ENCODE data around the gene VWA8. TPM values are rescaled to one million over a fixed set of nuclear protein-coding genes. Genes with fewer than 3 reads are reported as not detected.
A peak's percentile ranks its signal among the peaks of the same experiment; 100 is the strongest.

VWA8 gene
- total and polyA plus RNA-seq, 2 of the 13 experiments (the other 11 are each of a cell fraction or from before 2014, with no cell fraction given): 9.1 to 17.3 TPM

DNA sequence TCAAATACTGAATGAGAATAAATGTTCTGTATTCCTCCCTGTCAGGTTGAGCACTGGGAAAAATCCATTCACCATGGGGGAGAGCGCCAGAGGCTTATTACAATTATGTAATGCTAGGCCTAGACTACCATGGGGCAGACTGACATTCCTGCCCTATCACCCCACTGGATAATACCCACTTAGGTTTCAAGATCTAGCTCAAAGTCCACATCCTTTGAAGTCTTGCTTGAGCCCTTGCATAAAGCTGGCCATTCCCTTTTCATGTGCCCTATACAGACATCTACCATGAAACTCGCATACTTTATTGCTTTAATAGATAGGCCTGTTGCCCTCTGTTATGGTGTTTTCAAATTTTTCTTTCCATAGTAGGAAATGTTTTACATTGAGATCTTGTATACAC is 354.3 kb downstream of the VWA8 start (continued):
- TF ChIP-seq ZNF713 (CRISPR knock-in tag; IDR thresholded peaks at IDR 0.05) (no peak), RFXAP (CRISPR knock-in tag; IDR thresholded peaks at IDR 0.05; ENCODE audit: borderline replicate concordance) (no peak), REPIN1 (CRISPR knock-in tag; IDR thresholded peaks at IDR 0.05; ENCODE audit: borderline replicate concordance, low read depth) (no peak), MBNL3 (CRISPR knock-in tag; conservative IDR thresholded peaks at IDR 0.05) (no peak), AHR (CRISPR knock-in tag; IDR thresholded peaks at IDR 0.05) (no peak), ZFP90 (CRISPR knock-in tag; IDR thresholded peaks at IDR 0.05; ENCODE audit: borderline replicate concordance) (no peak)

DNA sequence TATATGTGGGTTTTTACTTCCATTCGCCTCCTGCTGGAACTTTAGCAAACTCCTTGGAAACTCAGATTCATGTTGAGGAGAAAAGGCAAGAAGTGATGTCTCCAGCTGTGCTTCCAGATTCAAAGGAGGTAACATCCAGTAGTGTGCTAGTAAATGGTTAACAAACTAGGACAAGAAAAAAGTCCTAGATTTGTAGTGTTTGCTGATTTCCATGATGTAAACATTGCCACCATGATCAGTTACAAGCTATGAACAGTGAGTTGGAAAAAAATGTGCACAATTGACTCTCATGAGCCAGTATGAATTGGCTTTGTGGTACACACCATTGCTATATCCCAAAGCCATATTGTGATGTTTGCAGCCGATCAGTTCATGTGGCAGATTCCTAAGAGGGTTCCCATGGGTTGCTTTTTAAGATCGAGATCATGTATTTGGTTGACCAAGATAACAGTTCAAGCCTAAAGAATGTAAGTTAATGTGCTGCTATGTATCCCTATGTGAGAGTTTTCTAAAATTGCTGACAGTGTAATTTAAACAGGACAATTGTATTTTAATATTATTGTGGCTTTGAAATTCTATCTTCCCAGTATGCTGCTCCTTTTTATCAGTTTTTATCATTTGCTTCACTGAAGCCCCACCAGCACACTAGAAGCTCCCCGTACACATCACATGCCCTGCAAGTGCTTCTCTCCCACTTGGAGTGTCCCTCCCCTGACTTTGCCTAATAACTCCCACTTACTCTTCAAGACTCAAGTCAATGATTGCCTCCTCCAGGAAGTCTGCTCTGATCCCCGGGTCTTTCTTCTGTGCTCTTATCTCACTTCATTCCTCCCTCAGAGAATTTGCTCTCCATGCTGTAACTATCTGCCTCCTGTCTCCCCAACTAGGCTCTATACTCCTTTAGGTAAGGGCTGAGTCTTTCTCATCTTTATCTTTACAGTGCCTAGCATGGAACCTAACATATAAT is 355.3 kb downstream of the VWA8 start:
- Histone ChIP-seq H4K20me1 (ENCODE audit: insufficient read depth, low read length) (no peaks in the 10 kb centered on the region), H3K4me2 (ENCODE audit: low read depth, low read length) (peak overlapping the region; percentile 26; the same call in 1 of the 2 replicates), H3K27ac (ENCODE audit: extremely low read length, insufficient read depth, low read length) (peak overlapping the region; percentile 33), H3K36me3 (replicated peaks in 1 of 2; ENCODE audit: control insufficient read depth in 1 of 2, insufficient read depth in 2 of 2, low read length in 2 of 2) (no peaks in the 10 kb centered on the region), H3K4me3 (replicated peaks in 1 of 3; ENCODE audit: insufficient read depth in 1 of 3, low read depth in 2 of 3, low read length in 3 of 3) (no peak overlapping the region), H3K9me3 (ENCODE audit: low read length) (no peaks in the 10 kb centered on the region), H3K4me1 (ENCODE audit: insufficient read depth, low read length) (peaks cover 41% of the 10 kb centered on the region), H3K27me3 (ENCODE audit: control insufficient read depth in 1 of 2, insufficient read depth in 2 of 2, low read length in 2 of 2) (no peaks in the 10 kb centered on the region), H3K9ac (ENCODE audit: insufficient read depth, low read depth, low read length) (no peak overlapping the region), H2AFZ (ENCODE audit: low read length) (no peak overlapping the region), H3K79me2 (ENCODE audit: insufficient read depth, low read length) (no peaks in the 10 kb centered on the region)
- ChIA-PET CTCF (ENCODE audit: low intra/inter-chr PET ratio, low total read pairs) (no interaction called here), POLR2A (interaction anchor here (0.6 to 2.1 kb wide), 7 partner anchors 8 to 51 kb away, joined by 3 to 14 read pairs (median 4); no protein-coding TSS in a partner anchor)
- FAIRE-seq (no peak), DNase-seq (ENCODE audit: low spot score) (peak; percentile 44), ATAC-seq (peak; percentile 51; the same call in 1 of the 3 replicates)
- WGBS (ENCODE audit: low lambda C conversion rate): 91% methylated on average over 5 of the region's 5 CpGs
- intact Hi-C loops (cut with micrococcal nuclease; ENCODE audit: unreplicated experiment) (loop anchor here (2.0 kb wide), 1 partner anchor 43 kb away; no protein-coding TSS in a partner anchor), in situ Hi-C loops (cut with HindIII; ENCODE audit: extremely low pct_ligation_motif_present, low pct_unique_long_range_greater_than_20kb) (loop anchor here (5.0 kb wide), 1 partner anchor 42 kb away; no protein-coding TSS in a partner anchor)
- BruUV-seq (replicated peaks): no TSS peak
- TF ChIP-seq ZFP82 (CRISPR knock-in tag; IDR thresholded peaks at IDR 0.05; ENCODE audit: borderline replicate concordance): no peak
- TF ChIP-seq, protein P1, sequence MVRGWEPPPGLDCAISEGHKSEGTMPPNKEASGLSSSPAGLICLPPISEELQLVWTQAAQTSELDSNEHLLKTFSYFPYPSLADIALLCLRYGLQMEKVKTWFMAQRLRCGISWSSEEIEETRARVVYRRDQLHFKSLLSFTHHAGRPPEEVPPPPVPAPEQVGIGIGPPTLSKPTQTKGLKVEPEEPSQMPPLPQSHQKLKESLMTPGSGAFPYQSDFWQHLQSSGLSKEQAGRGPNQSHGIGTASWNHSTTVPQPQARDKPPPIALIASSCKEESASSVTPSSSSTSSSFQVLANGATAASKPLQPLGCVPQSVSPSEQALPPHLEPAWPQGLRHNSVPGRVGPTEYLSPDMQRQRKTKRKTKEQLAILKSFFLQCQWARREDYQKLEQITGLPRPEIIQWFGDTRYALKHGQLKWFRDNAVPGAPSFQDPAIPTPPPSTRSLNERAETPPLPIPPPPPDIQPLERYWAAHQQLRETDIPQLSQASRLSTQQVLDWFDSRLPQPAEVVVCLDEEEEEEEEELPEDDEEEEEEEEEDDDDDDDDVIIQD (CRISPR knock-in tag; IDR thresholded peaks at IDR 0.05; ENCODE audit: low read depth): 0 out of 2 replicates have a peak, but pooled peaks have one; percentile 36
- TF ChIP-seq, protein P2, sequence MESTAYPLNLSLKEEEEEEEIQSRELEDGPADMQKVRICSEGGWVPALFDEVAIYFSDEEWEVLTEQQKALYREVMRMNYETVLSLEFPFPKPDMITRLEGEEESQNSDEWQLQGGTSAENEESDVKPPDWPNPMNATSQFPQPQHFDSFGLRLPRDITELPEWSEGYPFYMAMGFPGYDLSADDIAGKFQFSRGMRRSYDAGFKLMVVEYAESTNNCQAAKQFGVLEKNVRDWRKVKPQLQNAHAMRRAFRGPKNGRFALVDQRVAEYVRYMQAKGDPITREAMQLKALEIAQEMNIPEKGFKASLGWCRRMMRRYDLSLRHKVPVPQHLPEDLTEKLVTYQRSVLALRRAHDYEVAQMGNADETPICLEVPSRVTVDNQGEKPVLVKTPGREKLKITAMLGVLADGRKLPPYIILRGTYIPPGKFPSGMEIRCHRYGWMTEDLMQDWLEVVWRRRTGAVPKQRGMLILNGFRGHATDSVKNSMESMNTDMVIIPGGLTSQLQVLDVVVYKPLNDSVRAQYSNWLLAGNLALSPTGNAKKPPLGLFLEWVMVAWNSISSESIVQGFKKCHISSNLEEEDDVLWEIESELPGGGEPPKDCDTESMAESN (CRISPR knock-in tag; conservative IDR thresholded peaks at IDR 0.05): no peak
- TF ChIP-seq FOXK1 (CRISPR knock-in tag; IDR thresholded peaks at IDR 0.05; ENCODE audit: borderline replicate concordance, low read depth): no peak
- TF ChIP-seq SAP130 (CRISPR knock-in tag; IDR thresholded peaks at IDR 0.05; ENCODE audit: low read depth): no peak
- no peak for TF ChIP-seq SOX13 (IDR thresholded peaks at IDR 0.05)
- peak in 1 of 2 experiments; percentile 31; a peak in 1 of 4 replicates for TF ChIP-seq SOX13 (CRISPR knock-in tag; conservative IDR thresholded peaks at IDR 0.05 in 1 of 2, IDR thresholded peaks at IDR 0.05 in 1 of 2)
- TF ChIP-seq RNF2 (conservative IDR thresholded peaks at IDR 0.05; ENCODE audit: low read depth): no peak
- TF ChIP-seq ZNF225 (CRISPR knock-in tag; IDR thresholded peaks at IDR 0.05): no peak
- no peak for TF ChIP-seq FOXA1 (IDR thresholded peaks at IDR 0.05)
- TF ChIP-seq FOXA1 (CRISPR knock-in tag; IDR thresholded peaks at IDR 0.05): 0 out of 2 replicates have a peak, but pooled peaks have one; percentile 14
- no peak for TF ChIP-seq SNAI1 (CRISPR knock-in tag; IDR thresholded peaks at IDR 0.05; ENCODE audit: borderline replicate concordance)
